ENCODE results near the gene PIK3C2B. TPM values are rescaled to one million over a fixed set of nuclear protein-coding genes. Genes with fewer than 3 reads are reported as not detected.
A peak's percentile ranks its signal among the peaks of the same experiment; 100 is the strongest.

The PIK3C2B gene
- total RNA-seq, 1 donor from 2014 or later, result 55.1 TPM

- DNase-seq (ENCODE audit: extremely low spot score, unreplicated experiment), result no peak
- Mint-ChIP-seq H3K27me3 (no peaks in the 10 kb centered on the region), H3K27ac (no peak overlapping the region), H3K4me3 (no peak overlapping the region), H3K4me1 (ENCODE audit: unreplicated experiment) (peaks cover 27% of the 10 kb centered on the region), H3K36me3 (peaks cover 37% of the 10 kb centered on the region), H3K9me3 (no peaks in the 10 kb centered on the region)
- TF ChIP-seq CTCF (conservative IDR thresholded peaks at IDR 0.05), result no peak
These were observed 34.9 kb downstream of the PIK3C2B start for GRCh38 chr1:204459706-204460105.

GRCh38 chr1:204457666-204458065 is 36.9 kb downstream of the PIK3C2B start:
- Mint-ChIP-seq H3K4me1 (ENCODE audit: unreplicated experiment) (peaks cover 30% of the 10 kb centered on the region), H3K36me3 (peaks cover 50% of the 10 kb centered on the region), H3K9me3 (no peaks in the 10 kb centered on the region), H3K27me3 (no peaks in the 10 kb centered on the region), H3K4me3 (no peak overlapping the region), H3K27ac (no peak overlapping the region)
- no peak for DNase-seq (ENCODE audit: extremely low spot score, unreplicated experiment)
- TF ChIP-seq CTCF (conservative IDR thresholded peaks at IDR 0.05), result no peak

DNA sequence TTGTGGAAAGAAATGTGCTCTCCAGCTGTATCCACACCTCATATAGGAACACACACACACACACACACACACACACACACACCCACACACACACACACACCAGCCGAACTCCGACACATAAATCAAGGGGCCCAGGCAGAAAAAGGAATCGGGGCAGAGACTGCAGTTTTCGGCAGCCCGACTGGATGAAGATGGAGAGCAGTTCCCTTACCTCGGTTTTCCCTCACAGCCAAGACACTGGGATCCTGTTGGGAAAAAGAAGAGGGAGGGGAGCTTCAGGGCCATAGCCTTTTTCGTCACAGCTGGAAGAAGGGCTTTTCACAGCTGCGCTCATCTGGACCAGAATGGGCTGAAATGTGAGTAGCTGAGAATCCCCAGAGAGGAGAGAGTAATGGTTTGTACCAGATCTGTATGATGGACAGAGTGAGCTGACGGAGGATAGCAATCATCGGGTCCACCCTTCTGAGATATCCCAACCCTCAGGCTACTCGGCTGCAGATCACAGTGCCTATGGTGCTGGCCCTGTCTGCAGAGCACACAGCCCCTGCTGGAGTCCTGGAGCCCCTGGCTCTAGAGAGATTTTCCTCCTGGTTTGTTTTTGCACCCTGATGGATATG is 37.7 kb downstream of the PIK3C2B start:
- no peaks in the 10 kb centered on the region for H3K9me3 Mint-ChIP-seq
- peak overlapping the region; percentile 75 for H3K4me3 Mint-ChIP-seq
- peak overlapping the region; percentile 83 for H3K27ac Mint-ChIP-seq
- H3K27me3 Mint-ChIP-seq, result no peaks in the 10 kb centered on the region
- no peak for TF ChIP-seq CTCF (conservative IDR thresholded peaks at IDR 0.05)
- no peak for DNase-seq (ENCODE audit: extremely low spot score, unreplicated experiment)
- H3K4me1 Mint-ChIP-seq (ENCODE audit: unreplicated experiment), result peaks cover 30% of the 10 kb centered on the region
- peaks cover 50% of the 10 kb centered on the region for H3K36me3 Mint-ChIP-seq

DNA sequence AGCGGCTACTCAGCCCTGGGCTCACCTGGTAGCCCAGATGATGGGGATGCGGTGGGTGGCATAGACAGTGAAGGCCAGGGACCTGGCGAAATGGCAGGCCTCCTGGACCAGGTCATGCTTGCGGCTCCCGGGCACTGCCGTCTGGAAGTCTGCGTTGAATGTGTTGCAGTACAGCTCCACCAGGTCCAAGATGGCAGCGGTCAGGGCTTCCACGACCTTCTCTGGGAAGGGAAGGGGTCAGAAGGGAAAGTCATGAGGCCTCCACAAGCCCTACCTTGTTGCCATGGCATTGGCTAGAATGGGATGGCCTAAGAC is 38.8 kb downstream of the PIK3C2B start:
- DNase-seq (ENCODE audit: extremely low spot score, unreplicated experiment), result no peak
- H3K4me3 Mint-ChIP-seq, result no peak overlapping the region
- H3K27ac Mint-ChIP-seq, result no peak overlapping the region
- peaks cover 44% of the 10 kb centered on the region for H3K36me3 Mint-ChIP-seq
- H3K4me1 Mint-ChIP-seq (ENCODE audit: unreplicated experiment), result peaks cover 33% of the 10 kb centered on the region
- no peak for TF ChIP-seq CTCF (conservative IDR thresholded peaks at IDR 0.05)
- no peaks in the 10 kb centered on the region for H3K27me3 Mint-ChIP-seq
- H3K9me3 Mint-ChIP-seq, result no peaks in the 10 kb centered on the region

DNA sequence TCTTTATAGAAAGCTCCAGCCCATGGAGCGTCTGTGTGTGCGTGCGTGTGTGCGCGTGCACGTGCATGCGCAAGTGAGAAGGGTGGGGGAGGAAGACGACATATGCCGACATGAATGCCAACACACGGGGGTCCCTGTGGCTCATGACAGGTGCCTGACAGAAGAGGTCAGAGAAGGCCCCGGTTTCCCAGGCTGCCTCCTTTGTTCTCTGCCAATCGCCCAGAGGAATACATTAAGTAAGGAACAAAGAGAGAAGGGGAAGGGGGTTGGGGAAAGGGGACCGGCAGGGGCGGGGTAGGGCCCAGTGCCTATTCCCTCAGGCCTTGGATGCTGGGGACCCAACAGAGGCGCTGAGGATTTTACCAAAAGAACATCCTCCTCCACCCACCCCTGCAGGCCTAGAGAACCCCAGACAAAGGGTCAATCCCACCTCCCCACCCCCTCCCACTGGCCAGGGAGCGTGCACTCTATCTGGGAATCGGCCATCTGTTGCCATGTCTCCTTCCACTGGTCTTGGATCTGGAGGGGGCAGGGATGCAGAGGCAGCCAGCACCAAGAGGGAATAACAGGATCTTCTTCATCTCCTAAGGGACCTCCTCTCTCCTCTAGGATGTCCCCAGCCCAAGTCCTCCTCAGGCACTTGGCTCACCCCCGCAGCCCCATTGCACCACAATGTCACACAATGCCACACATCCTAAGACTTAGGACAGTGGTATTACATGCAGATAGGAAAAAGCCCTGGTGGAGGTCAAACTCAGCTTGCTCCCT is 39.4 kb downstream of the PIK3C2B start:
- Mint-ChIP-seq H3K27me3 (no peaks in the 10 kb centered on the region), H3K9me3 (no peaks in the 10 kb centered on the region), H3K4me3 (no peak overlapping the region), H3K36me3 (peaks cover 42% of the 10 kb centered on the region), H3K27ac (peak overlapping the region; percentile 63), H3K4me1 (ENCODE audit: unreplicated experiment) (peaks cover 33% of the 10 kb centered on the region)
- no peak for TF ChIP-seq CTCF (conservative IDR thresholded peaks at IDR 0.05)
- no peak for DNase-seq (ENCODE audit: extremely low spot score, unreplicated experiment)

Data from type B pancreatic cell (in vitro differentiated cells).